SHP77 treated with DMSO at 0.1 percent for 48 hours (cell line): Measurements from ENCODE around the gene NLGN1.
"Not testable (repeated sequence)": the region's sequence is repeated elsewhere in the genome, so short reads cannot be mapped to it uniquely, and the experiment has no call there.

Source experiments
- DNase-seq: peaks from one replicate; lab custom pipeline; 2025; lab: John Stamatoyannopoulos, UW

Gene NLGN1

DNA sequence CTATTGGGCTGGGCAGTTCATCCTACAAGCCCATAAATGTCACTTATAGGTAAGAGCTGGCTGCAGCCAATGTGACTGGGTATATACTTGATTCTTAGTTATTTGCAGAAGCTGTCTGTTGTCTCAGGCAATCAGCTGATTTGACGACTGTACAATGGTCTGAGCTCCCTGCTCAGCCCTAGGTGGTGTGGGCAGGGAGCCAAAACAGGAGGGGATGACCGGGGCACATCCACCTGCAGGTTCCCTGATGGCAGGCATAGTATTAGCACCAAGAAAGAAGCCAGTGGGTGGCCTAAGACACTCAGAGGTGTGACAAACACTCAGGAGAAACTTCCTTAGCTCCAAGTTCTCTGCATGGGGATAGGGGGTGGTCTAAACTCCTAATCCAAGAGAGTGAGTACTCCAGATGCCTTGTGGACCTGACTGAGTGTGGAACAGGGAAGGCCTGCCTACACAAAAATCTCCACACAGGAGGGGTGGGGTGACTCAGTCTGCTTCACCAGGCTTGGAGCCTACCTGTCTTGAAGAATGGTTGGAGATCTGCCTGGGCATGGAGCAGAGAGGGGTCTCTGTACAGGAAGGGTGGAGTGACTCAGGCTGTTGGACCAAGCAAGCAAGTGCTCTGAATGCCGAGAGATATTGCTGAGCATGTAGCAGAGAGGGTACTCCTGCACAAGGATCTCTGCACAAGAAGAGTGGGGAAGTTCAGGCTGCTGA, 771.2 kb downstream of the NLGN1 start:
- DNase-seq: peak; percentile 57

DNA sequence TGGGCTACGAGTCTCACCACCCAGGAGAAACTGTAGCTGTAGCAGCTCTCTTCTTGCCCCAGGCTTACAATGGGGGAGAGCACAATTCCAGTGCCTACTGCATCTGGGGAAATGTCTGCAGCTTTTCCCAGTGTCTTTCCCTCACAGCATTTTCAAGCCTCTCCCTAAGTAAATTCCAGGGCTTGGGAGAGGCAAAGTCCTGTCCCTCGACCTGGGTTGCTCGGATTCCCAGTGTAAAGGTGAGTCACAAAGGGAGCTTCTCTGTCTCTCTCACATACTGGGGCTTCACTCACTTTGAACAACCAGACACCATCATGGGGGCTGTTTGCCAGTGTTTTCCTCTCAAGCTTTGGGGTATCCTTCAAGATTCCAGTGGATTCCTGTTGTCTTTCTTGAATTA, 772.2 kb downstream of the NLGN1 start:
- DNase-seq: no peak

DNA sequence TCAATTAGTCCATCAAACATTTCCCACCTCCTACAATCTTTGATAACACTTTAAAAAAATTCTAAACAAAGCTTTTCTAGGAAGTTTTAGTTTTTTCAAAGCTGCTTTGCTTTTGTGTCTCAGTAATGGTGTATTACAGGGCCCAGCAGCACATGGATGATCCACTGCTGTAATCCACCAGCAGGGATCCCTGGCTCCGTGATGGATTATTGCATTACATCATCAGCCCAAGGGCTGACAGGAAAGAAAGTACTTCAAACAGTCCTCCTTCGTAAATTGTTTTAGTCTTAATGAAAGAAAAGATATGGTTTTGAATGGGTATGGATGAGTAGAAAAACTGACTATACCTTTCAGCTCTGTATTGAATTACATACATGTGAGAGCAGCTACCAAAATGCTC, 772.7 kb downstream of the NLGN1 start:
- no peak for DNase-seq

DNA sequence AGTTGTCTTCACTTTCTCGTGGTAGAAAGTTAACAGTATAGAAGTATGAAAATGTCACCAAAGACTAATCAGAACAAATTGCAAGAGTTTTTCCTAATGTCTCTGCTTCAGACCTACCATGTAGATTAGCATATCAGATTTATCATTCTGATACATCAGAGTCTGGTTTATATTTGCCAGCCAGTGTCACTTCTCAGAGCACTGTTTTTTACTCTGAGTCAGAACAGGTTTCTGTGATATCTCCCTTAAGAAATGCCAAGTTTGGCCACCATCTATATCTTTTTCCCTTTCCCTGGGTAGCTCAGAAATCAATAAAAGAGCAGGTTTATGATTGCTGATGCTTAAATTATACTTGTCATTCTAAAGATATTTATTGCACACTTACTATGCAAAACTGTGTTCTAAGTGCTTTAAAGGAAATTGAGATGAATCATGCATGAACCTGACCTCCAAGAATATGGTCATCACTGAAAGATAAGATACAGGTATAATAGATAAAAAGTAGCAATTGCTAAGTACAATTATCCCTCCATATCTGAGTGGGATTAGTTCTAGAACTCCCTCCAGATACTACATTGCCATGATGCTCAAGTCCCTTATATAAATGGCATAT, 788.9 kb downstream of the NLGN1 start:
- DNase-seq: no peak

DNA sequence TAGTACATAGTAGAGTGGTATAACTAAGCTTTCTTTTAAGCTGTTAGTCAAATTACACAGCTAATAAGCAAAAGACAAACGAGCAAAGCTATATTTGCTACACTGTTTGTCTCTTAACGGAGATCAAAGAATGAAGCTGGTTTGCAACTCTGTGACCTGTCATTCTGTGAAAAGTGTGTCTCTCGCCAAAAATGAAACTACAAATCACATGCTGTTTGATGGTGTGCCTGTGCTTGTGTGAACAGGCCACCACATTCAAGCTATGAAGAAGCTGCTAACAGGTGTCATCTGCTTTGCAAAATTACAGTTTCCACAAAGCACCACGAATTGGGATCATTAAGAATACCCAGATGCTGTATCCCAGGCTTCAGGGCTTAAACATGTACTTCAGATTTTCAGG, 793.8 kb downstream of the NLGN1 start:
- no peak for DNase-seq

DNA sequence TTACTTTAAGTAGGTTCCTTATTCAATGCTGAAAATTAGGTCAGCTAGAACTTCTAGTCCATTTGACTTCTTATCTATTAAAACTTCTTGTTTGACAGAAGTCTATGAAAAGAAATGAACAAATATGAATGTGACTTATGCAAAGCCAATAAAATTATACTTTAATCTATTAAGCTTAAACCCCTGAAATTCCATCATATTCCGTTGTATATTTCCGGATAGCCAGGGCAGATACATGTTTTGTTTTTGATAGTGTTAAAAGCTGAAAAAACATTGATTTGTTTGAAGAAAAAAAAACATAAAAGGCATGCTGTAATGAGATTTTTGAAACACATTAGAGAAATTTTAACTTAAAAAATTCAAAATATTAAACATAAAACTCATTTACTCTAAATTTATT, 794.4 kb downstream of the NLGN1 start:
- no peak for DNase-seq

DNA sequence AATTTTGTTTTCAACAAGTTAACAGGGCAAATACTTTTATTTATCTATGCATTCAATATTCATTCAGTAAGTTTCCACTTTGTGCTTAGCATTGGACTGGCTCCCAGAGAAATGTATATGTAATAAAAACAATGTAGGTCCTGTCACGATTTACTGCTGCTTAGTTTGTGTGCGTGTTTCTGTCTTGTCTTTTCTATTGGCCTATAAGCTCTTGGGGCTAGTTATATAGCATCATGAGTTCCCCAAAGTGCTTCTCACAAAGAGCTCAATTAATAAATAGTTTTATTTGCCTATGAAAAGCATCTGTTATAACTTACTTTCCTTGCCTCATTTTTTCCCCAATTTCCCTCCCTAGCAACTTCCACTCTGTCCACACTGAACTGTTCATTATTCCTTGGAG, 794.9 kb downstream of the NLGN1 start:
- no peak for DNase-seq

DNA sequence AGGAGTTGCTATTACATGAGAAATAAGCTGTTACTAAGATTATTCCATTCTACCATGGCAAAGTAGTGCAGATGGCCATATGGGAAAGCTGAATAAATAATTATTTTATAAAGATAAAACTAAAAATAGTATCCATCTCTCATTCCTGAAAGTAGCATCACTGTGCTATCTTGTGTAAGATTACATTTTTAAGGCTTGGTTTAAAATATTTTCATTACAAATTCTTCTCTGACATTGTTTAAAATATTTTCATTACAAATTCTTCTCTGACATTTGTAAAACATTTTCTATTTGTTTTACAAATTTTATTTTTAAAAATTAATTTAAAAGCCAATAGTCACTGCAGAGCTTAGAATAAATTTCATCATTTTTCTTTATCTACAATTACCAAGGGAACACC, 796.1 kb downstream of the NLGN1 start:
- DNase-seq: no peak

DNA sequence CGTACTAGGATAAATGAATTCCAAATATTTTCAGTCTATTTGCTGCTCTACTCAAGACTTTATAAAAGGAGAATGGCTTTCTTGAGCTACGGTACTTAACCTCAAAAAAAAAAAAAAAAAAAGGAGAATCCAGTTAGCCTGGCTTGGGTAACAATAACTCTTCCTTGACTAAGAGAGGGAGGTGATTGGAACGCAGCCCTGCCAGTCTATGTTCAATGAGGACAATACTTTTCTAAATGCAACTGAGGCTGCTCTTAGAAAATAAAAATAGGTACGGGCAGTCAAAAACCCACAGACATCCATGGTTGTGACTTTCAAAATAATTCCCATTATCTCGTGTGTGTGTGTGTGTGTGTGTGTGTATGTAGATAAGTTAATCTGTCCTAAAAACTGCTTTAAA, 799.9 kb downstream of the NLGN1 start:
- no peak for DNase-seq

DNA sequence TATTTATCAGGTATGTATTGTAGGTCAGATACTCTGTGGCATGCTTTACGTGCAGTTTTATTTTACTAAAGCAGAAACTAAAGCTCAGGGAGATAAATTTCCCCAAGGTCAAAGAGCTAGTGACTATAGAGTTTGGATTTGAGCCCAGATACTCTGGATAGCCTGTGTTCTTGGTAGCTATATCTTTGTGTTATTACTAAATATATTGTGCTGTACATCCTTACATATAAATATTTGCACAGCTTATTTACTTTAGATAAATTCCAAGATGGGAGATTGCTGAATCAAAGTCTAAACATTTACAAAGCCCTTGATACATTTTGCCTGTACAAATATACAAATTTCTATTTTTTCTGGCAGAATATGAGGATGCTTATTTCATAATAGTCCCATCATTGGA, 800.7 kb downstream of the NLGN1 start:
- no peak for DNase-seq

DNA sequence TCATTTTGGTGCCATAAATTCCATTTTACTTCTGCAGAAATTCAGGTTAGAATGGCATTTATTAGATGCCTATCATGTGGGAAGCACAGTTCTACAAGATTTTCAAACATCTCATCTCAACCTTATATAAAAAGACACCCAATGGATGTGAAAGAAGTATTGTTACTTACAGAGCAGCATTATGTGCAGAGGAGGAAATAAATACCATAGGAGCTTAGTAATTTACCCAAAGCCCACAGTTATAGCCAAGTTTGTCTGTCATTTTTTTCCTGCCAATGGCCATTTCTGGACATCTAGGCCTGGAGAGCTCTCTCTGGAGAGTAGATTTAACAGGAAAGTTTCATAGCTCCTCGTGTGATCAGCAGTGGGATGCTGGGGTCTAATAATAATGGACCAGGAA, 802.2 kb downstream of the NLGN1 start:
- no peak for DNase-seq

DNA sequence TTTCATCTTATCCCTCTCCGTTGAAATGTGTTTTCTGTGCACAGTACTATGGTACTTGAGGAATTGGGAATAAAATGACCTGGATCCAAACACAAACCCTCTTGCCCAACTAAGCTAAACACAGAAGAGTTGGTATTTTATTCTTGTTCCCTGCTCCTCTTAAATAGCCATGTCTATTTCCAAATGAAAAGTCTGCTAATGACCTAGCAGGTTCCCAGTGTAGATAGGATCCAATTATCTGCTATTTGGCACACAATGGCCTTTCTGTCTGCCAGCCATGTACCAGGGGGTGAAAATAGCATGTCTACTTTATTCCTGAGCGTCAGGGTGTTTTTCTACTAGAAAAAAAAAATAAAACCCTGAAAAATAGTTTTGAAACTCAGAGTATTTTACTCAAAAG, 804.6 kb downstream of the NLGN1 start:
- DNase-seq: no peak

DNA sequence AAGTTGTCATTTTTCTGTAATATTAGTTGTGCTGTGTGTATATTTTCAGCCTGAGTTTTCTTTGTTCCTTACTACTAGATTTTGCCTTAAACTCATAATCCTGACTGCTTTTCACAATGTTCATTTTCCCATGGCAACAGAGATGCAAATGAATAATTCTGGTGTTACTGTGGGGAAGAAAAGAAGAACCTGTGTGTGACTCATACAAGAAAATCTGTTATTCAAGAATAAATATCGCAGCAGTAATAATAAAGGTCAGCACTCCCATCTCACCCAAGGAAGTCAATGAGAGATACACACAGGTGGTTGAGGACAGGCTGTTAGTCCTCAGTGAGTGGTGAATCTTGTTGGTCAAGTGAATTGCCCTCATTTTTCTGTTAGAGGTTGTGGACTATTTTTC, 805.0 kb downstream of the NLGN1 start:
- no peak for DNase-seq

DNA sequence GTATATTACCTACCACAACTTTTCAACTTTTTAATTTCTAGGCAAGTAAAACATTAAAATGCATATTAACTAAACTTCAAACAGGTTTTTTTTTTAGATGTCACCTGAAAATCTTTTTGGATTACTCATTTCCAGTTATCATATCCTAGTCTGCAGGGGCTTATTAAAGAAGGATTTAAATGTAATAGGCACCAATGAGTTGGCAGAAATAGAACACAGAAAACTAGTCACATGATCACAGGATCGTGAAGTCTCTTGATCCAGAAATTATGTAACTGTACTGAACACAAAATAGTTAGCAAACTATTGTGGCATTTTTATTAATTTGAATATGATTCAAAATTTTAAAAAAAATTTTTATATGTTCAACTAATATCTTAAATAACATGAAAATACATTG, 807.2 kb downstream of the NLGN1 start:
- no peak for DNase-seq

DNA sequence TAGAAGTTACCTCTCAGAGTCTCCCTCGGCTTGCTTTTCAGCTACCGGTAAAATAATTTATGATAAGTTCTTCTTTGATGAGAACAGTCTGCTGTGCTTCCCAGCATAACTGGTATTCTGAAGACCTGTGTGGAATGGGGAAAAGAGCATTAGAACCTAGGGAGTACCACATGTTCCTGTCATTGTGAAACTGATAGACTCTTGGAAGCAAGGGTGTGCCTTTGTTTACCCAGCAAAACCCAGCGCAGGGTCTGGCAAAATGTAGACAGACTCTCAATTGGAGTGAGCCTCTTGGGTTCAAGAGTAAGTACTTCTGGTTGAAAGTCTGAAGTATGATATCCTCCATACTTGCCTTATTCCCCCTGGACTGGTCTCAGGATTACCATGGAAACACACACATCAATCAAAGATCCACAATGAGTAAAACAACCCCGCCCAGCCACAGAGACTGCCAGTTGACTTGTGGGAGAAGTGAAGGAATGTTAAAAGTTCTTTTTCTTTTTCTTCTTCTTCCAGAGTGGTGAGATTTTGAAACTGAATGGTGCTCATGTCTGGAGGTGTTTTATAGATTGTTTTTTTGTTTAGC, 809.2 kb downstream of the NLGN1 start:
- DNase-seq: no peak

DNA sequence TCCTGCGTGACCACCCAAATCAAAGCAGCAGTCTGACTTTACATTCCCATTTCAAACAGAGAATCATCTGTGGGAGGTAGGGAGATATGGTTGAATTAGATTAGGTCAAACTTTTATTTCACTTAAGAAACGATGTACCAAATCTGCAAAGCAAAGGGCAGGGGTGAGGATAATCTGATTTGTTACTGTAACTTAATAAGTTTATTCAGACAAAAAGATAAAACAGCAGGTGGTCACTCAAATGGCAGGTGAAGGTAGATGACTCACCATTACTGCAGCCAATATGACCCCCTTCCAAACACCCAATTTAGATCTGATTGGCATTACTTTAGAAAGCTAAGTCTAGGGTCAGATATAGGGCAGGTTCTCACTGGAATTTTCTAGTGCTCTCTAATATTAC, 810.6 kb downstream of the NLGN1 start:
- DNase-seq: no peak

DNA sequence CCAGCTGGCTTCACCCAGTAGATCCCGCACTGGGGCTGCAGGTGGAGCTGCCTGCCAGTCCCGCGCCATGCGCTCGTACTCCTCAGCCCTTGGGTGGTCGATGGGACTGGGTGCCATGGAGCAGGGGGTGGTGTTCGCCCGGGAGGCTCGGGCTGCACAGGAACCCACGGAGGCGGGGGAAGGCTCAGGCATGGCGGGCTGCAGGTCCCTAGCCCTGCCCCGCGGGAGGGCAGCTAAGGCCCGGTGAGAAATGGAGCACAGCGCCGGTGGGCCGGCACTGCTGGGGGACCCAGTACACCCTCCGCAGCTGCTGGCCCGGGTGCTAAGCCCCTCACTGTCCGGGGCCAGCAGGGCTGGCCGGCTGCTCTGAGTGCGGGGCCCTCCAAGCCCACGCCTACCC, 814.4 kb downstream of the NLGN1 start:
- DNase-seq: not testable (repeated sequence)

DNA sequence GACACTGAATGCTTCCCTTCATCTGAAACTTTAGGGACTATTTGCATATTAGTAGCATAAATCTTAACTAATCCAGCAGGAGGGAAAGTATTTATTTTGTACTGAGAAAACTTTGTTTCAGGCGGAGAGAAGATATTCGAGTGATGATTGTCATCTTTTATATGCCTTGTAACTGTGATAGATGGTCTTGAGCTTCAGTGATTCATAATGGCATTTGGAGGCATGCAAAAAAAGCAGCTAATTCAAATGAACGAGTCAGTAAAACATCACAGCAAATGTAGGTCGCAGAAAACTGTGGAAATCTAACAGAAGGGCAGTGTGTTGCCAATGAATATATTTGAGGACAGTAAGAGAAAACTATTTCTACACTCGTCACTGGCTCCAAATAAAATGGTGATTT, 817.9 kb downstream of the NLGN1 start:
- DNase-seq: no peak

DNA sequence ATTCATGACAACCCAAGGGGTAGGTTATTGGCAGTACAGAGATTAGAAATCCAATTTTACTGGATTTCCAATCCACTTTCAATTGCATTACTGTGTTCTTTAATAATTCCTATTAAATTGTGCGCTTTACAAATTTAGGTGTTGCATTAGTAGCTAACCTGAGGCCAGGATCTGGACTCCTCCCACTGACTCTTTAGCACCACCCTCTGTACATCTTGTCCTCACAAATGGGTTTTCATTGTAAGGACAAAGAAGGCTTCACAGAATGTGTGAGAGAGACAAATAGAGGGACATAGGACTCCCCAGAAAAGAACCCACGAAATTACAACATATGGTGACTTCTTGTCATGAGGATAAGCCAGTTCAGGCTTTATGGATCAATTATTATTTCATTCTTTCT, 818.5 kb downstream of the NLGN1 start:
- no peak for DNase-seq

DNA sequence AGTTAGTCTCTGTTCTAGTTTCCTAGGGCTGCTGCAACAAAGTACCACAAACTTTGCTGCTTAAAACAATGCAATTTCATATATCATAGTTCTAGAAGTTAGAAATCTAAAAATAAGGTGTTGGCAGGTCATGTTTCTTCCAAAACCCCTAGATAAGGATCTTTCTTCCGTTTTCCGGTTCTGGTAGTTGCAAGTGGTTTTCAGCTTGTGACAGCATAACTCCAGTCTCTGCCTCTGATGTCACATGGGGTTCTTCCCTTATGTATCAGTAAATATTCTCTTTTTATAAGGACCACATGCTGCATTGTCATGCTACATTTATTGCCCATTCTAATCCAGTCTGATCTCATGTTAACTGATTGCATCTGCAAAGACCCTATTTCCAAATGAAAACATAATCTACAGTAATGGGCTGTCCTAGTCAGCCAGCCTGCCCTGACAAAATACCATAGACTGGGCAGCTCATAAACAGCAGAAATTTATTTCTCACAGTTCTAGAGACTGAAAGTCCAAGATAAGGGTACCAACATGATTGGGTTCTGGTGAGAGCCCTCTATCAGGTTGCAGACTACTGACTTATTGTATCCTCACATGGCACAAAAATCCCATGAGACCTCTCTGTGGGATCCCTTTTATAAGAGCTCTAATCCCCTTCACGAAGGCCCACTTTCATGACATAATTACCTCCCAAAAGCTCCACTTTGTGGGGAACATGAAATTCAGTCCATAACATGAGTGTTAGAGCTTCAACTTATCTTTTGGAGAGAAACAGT, 819.6 kb downstream of the NLGN1 start:
- DNase-seq: no peak

DNA sequence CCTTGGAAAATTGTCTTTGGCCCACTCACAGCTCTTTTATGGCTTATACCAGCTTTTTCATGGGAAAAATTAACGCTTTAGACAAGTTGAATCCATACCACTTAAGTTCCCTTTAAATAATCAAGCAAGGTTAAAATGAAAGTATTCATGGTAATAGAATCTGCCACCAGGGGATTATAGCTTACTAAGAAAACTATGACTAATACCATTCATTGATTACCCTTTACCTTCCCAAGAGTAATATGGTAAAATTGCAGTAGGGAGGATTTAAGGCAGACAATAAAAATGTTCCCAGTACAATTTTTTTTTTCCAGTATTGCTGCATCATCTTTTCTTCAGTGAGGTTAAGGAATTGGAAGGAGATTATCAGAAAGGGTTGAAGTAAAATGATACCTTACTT, 820.5 kb downstream of the NLGN1 start:
- DNase-seq: no peak

DNA sequence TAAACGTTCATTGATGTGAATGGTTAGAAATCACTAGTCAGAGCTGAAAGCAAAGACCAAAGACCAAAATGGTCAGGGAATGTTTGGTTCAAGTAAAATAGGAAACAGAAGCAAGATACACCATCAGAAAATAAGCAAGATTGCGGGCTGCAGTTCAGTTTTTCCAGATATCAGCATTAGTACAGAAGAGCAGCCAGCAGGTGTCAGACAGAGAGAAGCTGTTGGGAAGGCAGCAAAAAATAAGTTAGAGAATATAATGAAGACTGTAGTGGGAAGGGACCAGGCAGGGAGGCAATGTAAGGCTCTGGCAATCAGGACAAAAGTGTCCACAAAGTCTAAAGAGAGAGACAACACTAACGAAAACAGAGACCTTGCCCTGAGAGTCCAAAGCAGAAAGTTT, 822.2 kb downstream of the NLGN1 start:
- no peak for DNase-seq
